ENCODE measurements around the gene SARM1. TPM values are rescaled to one million over a fixed set of nuclear protein-coding genes. Genes with fewer than 3 reads are reported as not detected.

The SARM1 gene
- total RNA-seq, 1 experiment from 2014 or later = 5.1 TPM

- Histone ChIP-seq H2AK5ac (ENCODE audit: insufficient read length, low read length) (no peak overlapping the region), H3K79me2 (ENCODE audit: insufficient read depth, low read length) (no peaks in the 10 kb centered on the region), H3K4ac (ENCODE audit: low read depth, low read length) (no peak overlapping the region), H3K18ac (ENCODE audit: insufficient read length, low read depth, low read length) (no peak overlapping the region), H2AFZ (ENCODE audit: low read length) (no peak overlapping the region), H4K5ac (ENCODE audit: insufficient read length, low read depth, low read length) (no peak overlapping the region), H2BK20ac (ENCODE audit: low read depth, low read length, poor library complexity, severe bottlenecking) (no peak overlapping the region), H2BK15ac (ENCODE audit: low read depth, low read length) (no peak overlapping the region), H3K23ac (ENCODE audit: insufficient read length, low read depth, low read length) (no peak overlapping the region), H3T11ph (ENCODE audit: low read length) (no peak overlapping the region), H2BK12ac (ENCODE audit: insufficient read length, low read depth, low read length) (no peak overlapping the region), H3K14ac (ENCODE audit: insufficient read depth, low read length) (no peak overlapping the region), H3K56ac (ENCODE audit: insufficient read length, low read depth, low read length) (no peak overlapping the region), H4K20me1 (ENCODE audit: control insufficient read depth, insufficient read depth, insufficient read length) (no peaks in the 10 kb centered on the region), H3K23me2 (ENCODE audit: insufficient read length, low read depth, low read length, poor library complexity, severe bottlenecking) (peaks cover 12% of the 10 kb centered on the region), H3K79me1 (ENCODE audit: insufficient read depth, low read depth, low read length, poor library complexity, severe bottlenecking) (no peaks in the 10 kb centered on the region), H2BK120ac (ENCODE audit: low read depth, low read length, poor library complexity, severe bottlenecking) (no peak overlapping the region), H4K91ac (ENCODE audit: insufficient read length, low read depth, low read length) (no peak overlapping the region), H3K27ac (ENCODE audit: insufficient read length, low read depth, low read length) (no peak overlapping the region), H3K27me3 (ENCODE audit: insufficient read depth, low read length) (peaks cover 13% of the 10 kb centered on the region; the same call in 1 of the 2 replicates), H3K4me2 (ENCODE audit: insufficient read depth, insufficient read length, low read length) (no peak overlapping the region), H3K4me1 (ENCODE audit: insufficient read depth, low read length) (no peaks in the 10 kb centered on the region), H3K9me3 (ENCODE audit: control insufficient read depth, low read depth, low read length) (no peaks in the 10 kb centered on the region), H4K8ac (replicated peaks; ENCODE audit: insufficient read length, low read depth, low read length) (no peak overlapping the region), H3K9ac (ENCODE audit: extremely low read depth, insufficient read length, low read length) (no peak overlapping the region), H2BK5ac (ENCODE audit: insufficient read length, low read length) (no peak overlapping the region)
- peak; percentile 92 for DNase-seq
- WGBS (ENCODE audit: extremely low coverage, insufficient read length, low lambda C conversion rate) = no CpG with 5 or more reads among the region's 72 CpGs
- peaks cover 90% of the 10 kb centered on the region for H3K27me3 Mint-ChIP-seq (ENCODE audit: low read depth)
- peaks cover 4 to 10% of the 10 kb centered on the region in 2 experiments; a peak in 3 of 4 replicates for H3K4me1 Mint-ChIP-seq
- H3K36me3 Mint-ChIP-seq (ENCODE audit: insufficient read depth in 1 of 3, low read depth in 3 of 3) = no peaks in the 10 kb centered on the region; a peak in 1 of 7 replicates
- peak overlapping the region in 1 of 2 experiments; percentile 41; a peak in 2 of 5 replicates for H3K4me3 Mint-ChIP-seq
- TF ChIP-seq CTCF (conservative IDR thresholded peaks at IDR 0.05) = peak; percentile 83
- no peaks in the 10 kb centered on the region; a peak in 1 of 5 replicates for H3K9me3 Mint-ChIP-seq
- H3K27ac Mint-ChIP-seq = no peak overlapping the region
Observed at GRCh38 chr17:28381141-28381825, 9.8 kb downstream of the SARM1 start.

Data from H9 (cell line).